HG03521 (cell line): Measurements from ENCODE around the gene RBCK1.

ENCODE experiments used
- ATAC-seq: cut with Tn5 transposase; IDR thresholded peaks from one replicate; pipeline ENCODE4 v1.9.1; 2021; ENCODE audit warnings: mild to moderate bottlenecking, moderate library complexity; ENCODE audit not compliant: unreplicated experiment

Gene RBCK1

GRCh38 chr20:397432-398237, 10.5 kb upstream of the RBCK1 start:
- no peak for ATAC-seq

GRCh38 chr20:399182-399707, 8.9 kb upstream of the RBCK1 start:
- no peak for ATAC-seq

- ATAC-seq, result no peak
Measured at GRCh38 chr20:400128-400453, 8.0 kb upstream of the RBCK1 start.

GRCh38 chr20:400454-401275, 7.4 kb upstream of the RBCK1 start:
- no peak for ATAC-seq

- ATAC-seq, result no peak
Measured at GRCh38 chr20:401682-402495, 6.2 kb upstream of the RBCK1 start.

GRCh38 chr20:402496-402885, 5.6 kb upstream of the RBCK1 start:
- ATAC-seq, result no peak

- ATAC-seq, result no peak
Measured at GRCh38 chr20:402898-403581, 5.1 kb upstream of the RBCK1 start.

GRCh38 chr20:403582-403957, 4.5 kb upstream of the RBCK1 start:
- no peak for ATAC-seq

GRCh38 chr20:404088-404487, 4.0 kb upstream of the RBCK1 start:
- no peak for ATAC-seq

GRCh38 chr20:406200-407132, 1.6 kb upstream of the RBCK1 start:
- no peak for ATAC-seq

- peak; percentile 58 for ATAC-seq
Measured at GRCh38 chr20:407133-407952, 756 bp upstream of the RBCK1 start.

GRCh38 chr20:408843-409696, 971 bp downstream of the RBCK1 start:
- ATAC-seq, result no peak

GRCh38 chr20:409697-410559, 1.8 kb downstream of the RBCK1 start:
- ATAC-seq, result no peak

- no peak for ATAC-seq
Measured at GRCh38 chr20:412081-412480, 4.0 kb downstream of the RBCK1 start.

- ATAC-seq, result no peak
Measured at GRCh38 chr20:414161-414560, 6.1 kb downstream of the RBCK1 start.

- ATAC-seq, result no peak
Measured at GRCh38 chr20:415820-416322, 7.8 kb downstream of the RBCK1 start.
